ENCODE results near the gene ACTRT2. TPM values are rescaled to one million over a fixed set of nuclear protein-coding genes. Genes with fewer than 3 reads are reported as not detected.

ACTRT2 gene
- total and polyA plus RNA-seq, 2 of the 8 experiments (the other 6 are each of a cell fraction or from before 2014, with no cell fraction given), result not detected

DNA sequence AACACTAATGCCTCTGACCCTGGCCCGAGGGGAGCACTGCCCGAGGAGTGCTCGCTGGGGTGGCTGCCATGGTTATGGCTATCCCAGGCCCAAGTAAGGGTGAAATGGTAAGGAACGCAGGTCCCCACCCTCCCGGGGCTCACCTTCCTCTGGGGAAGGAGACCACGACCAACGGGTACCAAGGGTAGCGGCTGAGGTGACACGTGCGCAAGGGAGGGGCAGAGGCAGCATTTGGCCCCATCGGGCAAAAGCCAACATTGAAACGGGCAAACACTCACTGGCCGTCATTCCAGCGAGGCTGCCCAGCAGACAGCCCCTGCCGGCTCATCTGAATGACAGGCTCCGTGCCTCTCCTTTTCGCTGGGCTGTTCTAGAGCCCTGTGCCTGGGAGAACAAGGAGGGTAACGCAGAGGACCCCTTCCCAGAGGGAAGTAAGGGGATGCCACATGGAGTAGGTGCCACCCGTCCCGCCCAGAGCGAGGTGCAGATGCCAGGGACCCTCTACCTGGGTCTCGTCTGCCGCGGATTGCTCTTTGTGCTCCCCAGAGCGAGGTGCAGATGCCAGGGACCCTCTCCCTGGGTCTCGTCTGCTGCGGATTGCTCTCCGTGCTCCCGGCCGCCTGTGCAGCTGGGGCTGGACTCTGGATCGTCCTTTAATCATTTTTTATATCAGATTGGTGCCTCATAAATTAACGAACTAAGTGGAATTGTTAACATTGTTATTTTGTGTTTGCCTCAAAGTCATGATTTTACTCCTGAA, 16.2 kb downstream of the ACTRT2 start:
- Histone ChIP-seq H3K23ac (ENCODE audit: insufficient read length) (no peak overlapping the region), H3K27ac (ENCODE audit: low read depth, low read length) (no peak overlapping the region), H3K79me1 (ENCODE audit: low read depth, low read length) (no peaks in the 10 kb centered on the region), H3K79me2 (ENCODE audit: control insufficient read depth in 1 of 2, insufficient read depth in 2 of 2, low read length in 2 of 2) (no peaks in the 10 kb centered on the region), H2AFZ (ENCODE audit: low read length) (no peak overlapping the region), H3K4me1 (replicated peaks in 1 of 4; ENCODE audit: control insufficient read depth in 3 of 4, insufficient read depth in 4 of 4, low read length in 3 of 4) (peaks cover 0 to 5% (median 0%) of the 10 kb centered on the region in 4 experiments; a peak in 1 of 7 replicates), H3K4me2 (ENCODE audit: insufficient read depth in 1 of 2, low read depth in 2 of 2, low read length in 2 of 2) (no peak overlapping the region), H3K4me3 (ENCODE audit: extremely low read depth in 1 of 4, insufficient read depth in 2 of 4, low read depth in 3 of 4, low read length in 4 of 4) (no peak overlapping the region), H3K18ac (ENCODE audit: extremely low read depth, low read length) (no peak overlapping the region), H2BK20ac (ENCODE audit: low read length) (no peak overlapping the region), H4K8ac (ENCODE audit: extremely low read depth, insufficient read depth, low read length) (no peak overlapping the region), H3K36me3 (ENCODE audit: control insufficient read depth in 2 of 4, insufficient read depth in 4 of 4, low read length in 3 of 4) (no peaks in the 10 kb centered on the region), H3K9ac (replicated peaks in 1 of 4; ENCODE audit: extremely low read depth in 1 of 4, low read depth in 3 of 4, low read length in 3 of 4) (no peak overlapping the region), H3K56ac (replicated peaks; ENCODE audit: insufficient read length, low read depth, low read length) (no peak overlapping the region), H2AK5ac (ENCODE audit: low read depth, low read length) (no peak overlapping the region), H2BK120ac (replicated peaks; ENCODE audit: low read depth, low read length) (no peak overlapping the region), H4K5ac (ENCODE audit: insufficient read length, low read depth, low read length) (no peak overlapping the region), H3K27me3 (replicated peaks in 1 of 4; ENCODE audit: control insufficient read depth in 3 of 4, extremely low read depth in 1 of 4, insufficient read depth in 3 of 4, low read length in 3 of 4) (no peaks in the 10 kb centered on the region), H3K9me3 (ENCODE audit: insufficient read depth in 2 of 2, low read depth in 1 of 2, low read length in 1 of 2) (peaks cover 79 to 91% of the 10 kb centered on the region in 2 experiments), H4K91ac (replicated peaks; ENCODE audit: insufficient read length, low read length) (no peak overlapping the region), H3K23me2 (ENCODE audit: low read depth, low read length) (no peaks in the 10 kb centered on the region), H2BK12ac (ENCODE audit: low read depth, low read length) (no peak overlapping the region), H3K14ac (ENCODE audit: insufficient read length) (no peak overlapping the region), H4K20me1 (replicated peaks in 1 of 2; ENCODE audit: control insufficient read depth in 1 of 2, insufficient read depth in 2 of 2, low read length in 2 of 2) (no peaks in the 10 kb centered on the region), H2BK15ac (ENCODE audit: low read length) (no peak overlapping the region), H3K4ac (replicated peaks; ENCODE audit: insufficient read length, low read depth, low read length) (no peak overlapping the region), H2BK5ac (ENCODE audit: low read depth, low read length) (no peak overlapping the region)
- ChIA-PET CTCF (ENCODE audit: partially characterized antibody) (no interaction called here), POLR2A (ENCODE audit: partially characterized antibody) (no interaction called here)
- 89% methylated on average over 31 of the region's 32 CpGs; no CpG with 5 or more reads in 1 of the 2 experiments for WGBS, 2 experiments (ENCODE audit: extremely low coverage in 1 of 2, insufficient coverage in 1 of 2, insufficient read length in 1 of 2, insufficient replicate concordance in 2 of 2, low coverage in 1 of 2, low lambda C conversion rate in 2 of 2, missing lambda C conversion rate in 1 of 2)
- FAIRE-seq (no peak), DNase-seq (ENCODE audit: low read depth in 1 of 2, low spot score in 2 of 2) (no peak)
- TF ChIP-seq TBP (IDR thresholded peaks at IDR 0.05; ENCODE audit: low read depth, low read length) (no peak), ASH2L (IDR thresholded peaks at IDR 0.05; ENCODE audit: low read length) (no peak), BCL11A (IDR thresholded peaks at IDR 0.05; ENCODE audit: low read depth in 2 of 2, low read length in 2 of 2) (no peak), ATF3 (IDR thresholded peaks at IDR 0.05; ENCODE audit: insufficient read depth, low read depth, low read length) (no peak), KDM1A (IDR thresholded peaks at IDR 0.05; ENCODE audit: borderline replicate concordance, low read length) (no peak), TAF7 (optimal IDR thresholded peaks at IDR 0.05; ENCODE audit: borderline replicate concordance, low read depth, low read length) (no peak), SIRT6 (IDR thresholded peaks at IDR 0.05; ENCODE audit: low read length) (no peak), POLR2AphosphoS5 (IDR thresholded peaks at IDR 0.05; ENCODE audit: low read depth, low read length) (no peak), CREB1 (IDR thresholded peaks at IDR 0.05) (no peak)
- TF ChIP-seq, protein P1, sequence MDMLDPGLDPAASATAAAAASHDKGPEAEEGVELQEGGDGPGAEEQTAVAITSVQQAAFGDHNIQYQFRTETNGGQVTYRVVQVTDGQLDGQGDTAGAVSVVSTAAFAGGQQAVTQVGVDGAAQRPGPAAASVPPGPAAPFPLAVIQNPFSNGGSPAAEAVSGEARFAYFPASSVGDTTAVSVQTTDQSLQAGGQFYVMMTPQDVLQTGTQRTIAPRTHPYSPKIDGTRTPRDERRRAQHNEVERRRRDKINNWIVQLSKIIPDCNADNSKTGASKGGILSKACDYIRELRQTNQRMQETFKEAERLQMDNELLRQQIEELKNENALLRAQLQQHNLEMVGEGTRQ (IDR thresholded peaks at IDR 0.05; ENCODE audit: low read length), result no peak

Data from H1 (cell line).